ENCODE data around the gene PNPO. TPM values are rescaled to one million over a fixed set of nuclear protein-coding genes. Genes with fewer than 3 reads are reported as not detected.
"Not testable (repeated sequence)": the region's sequence is repeated elsewhere in the genome, so short reads cannot be mapped to it uniquely, and the experiment has no call there.

PNPO gene
- total RNA-seq, 4 donors from 2014 or later, result 47.3 to 103 (median 78.9) TPM

DNA sequence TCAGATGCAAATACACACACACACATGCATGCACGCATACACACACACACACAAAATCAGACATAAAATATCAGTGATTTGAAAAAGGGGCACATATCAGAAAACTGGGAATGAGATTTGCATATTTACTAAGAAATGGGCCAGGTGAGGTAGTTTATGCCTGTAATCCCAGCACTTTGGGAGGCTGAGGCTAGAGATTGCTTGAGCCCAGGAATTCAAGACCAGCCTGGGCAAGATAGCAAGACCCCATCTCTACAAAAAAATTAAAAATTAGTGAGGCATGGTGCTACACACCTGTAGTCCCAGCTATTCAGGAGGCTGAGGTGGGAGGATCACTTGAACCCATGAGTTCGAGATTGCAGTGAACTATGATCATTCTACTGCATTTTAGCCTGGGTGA, 22.4 kb upstream of the PNPO start:
- WGBS, 2 donors, result 90 to 97% methylated on average over 2 of the region's 2 CpGs

DNA sequence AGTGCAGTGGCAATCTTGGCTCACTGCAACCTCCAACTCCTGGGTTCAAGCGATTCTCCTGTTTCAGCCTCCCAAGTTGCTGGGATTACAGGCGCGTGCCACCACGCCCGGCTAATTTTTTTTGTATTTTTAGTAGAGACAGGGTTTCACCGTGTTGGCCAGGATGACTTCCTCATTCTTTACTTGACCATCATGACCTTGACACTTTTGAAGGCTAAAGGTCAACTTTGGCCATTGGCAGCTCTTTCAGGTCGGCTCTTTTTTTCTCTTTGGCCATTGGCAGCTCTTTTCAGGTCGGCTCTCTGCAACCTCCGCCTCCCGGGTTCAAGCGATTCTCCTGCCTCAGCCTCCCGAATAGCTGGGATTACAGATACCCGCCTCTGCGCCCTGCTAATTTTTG, 21.5 kb upstream of the PNPO start:
- H3K27ac ChIP-seq; intact Hi-C loops (cut with DNase I); H3K27me3 ChIP-seq; DNase-seq; H3K4me3 ChIP-seq (replicated peaks in 1 of 3); H3K9me3 ChIP-seq: not testable (repeated sequence)
- 97% methylated on average over 14 of the region's 14 CpGs for WGBS, 2 donors
- Histone ChIP-seq H3K4me1 (peaks cover 11 to 23% of the 10 kb centered on the region in 2 donors), H3K36me3 (peaks cover 12 to 16% of the 10 kb centered on the region in 2 donors)

More for the DNA sequence above, 22.4 kb upstream of the PNPO start:
- no peaks in the 10 kb centered on the region for H3K27me3 ChIP-seq
- peaks cover 11 to 23% of the 10 kb centered on the region in 2 donors for H3K4me1 ChIP-seq
- peaks cover 7 to 9% of the 10 kb centered on the region in 2 donors for H3K36me3 ChIP-seq
- intact Hi-C loops (cut with DNase I), result no loop called here
- H3K4me3 ChIP-seq (replicated peaks in 1 of 3), result no peak overlapping the region
- no peaks in the 10 kb centered on the region for H3K9me3 ChIP-seq
- TF ChIP-seq, protein P1, sequence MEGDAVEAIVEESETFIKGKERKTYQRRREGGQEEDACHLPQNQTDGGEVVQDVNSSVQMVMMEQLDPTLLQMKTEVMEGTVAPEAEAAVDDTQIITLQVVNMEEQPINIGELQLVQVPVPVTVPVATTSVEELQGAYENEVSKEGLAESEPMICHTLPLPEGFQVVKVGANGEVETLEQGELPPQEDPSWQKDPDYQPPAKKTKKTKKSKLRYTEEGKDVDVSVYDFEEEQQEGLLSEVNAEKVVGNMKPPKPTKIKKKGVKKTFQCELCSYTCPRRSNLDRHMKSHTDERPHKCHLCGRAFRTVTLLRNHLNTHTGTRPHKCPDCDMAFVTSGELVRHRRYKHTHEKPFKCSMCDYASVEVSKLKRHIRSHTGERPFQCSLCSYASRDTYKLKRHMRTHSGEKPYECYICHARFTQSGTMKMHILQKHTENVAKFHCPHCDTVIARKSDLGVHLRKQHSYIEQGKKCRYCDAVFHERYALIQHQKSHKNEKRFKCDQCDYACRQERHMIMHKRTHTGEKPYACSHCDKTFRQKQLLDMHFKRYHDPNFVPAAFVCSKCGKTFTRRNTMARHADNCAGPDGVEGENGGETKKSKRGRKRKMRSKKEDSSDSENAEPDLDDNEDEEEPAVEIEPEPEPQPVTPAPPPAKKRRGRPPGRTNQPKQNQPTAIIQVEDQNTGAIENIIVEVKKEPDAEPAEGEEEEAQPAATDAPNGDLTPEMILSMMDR (IDR thresholded peaks at IDR 0.05), result no peak
- no peak for TF ChIP-seq POLR2A (IDR thresholded peaks at IDR 0.05)
- H3K27ac ChIP-seq, result no peak overlapping the region
- DNase-seq, result no peak

DNA sequence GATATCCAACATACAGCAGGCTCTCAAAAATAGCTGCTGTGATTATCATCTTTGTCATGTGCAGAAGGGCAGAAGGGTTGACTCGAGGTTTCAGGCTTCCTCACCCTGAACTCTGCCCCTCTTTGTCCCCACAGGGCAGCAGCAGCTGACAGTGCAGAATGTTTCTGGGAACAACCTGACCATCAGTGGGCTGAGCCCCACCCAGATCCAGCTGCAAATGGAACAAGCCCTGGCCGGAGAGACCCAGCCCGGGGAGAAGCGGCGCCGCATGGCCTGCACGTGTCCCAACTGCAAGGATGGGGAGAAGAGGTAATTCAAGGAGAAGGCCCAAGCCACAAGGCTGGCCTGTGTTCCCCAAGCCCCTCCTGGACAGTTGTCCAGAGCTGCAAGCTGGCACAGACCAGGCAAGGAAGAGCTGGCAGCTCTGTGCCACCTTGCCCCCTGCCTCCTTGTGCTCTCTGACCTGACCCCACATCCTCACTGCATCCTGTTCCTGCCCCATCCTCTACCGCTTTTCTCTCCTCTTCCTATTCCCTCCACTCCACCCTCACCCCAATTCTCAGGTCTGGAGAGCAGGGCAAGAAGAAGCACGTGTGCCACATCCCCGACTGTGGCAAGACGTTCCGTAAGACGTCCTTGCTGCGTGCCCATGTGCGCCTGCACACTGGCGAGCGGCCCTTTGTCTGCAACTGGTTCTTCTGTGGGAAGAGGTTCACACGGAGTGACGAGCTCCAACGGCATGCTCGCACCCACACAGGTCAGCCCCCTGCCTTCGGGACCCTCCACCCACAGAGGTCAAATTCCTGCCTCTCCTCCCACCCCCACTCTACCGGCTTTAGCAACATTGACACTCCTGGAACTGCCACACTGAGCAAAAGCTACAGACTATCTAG, 16.3 kb upstream of the PNPO start:
- 93 to 96% methylated on average over 17 to 18 of the region's 23 CpGs for WGBS, 2 donors
- intact Hi-C loops (cut with DNase I), result no loop called here

DNA sequence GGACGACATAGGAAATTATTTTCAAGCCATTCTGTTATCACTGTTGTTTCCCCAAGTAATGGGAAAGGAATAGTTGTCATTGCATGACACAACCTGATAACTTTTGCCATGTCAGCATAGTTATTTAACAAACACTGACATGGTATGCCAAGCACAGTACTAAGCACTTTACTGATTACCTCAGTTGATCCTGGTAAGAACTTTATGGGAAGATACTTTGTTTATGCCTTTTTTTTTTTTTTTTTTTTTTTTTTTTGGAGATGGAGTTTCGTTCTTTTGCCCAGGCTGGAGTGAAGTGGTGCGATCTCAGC, 15.7 kb upstream of the PNPO start:
- TF ChIP-seq, protein P1 (IDR thresholded peaks at IDR 0.05), result no peak
- no peak for TF ChIP-seq POLR2A (IDR thresholded peaks at IDR 0.05)
- intact Hi-C loops (cut with DNase I), result no loop called here

More for the DNA sequence above, 16.3 kb upstream of the PNPO start:
- no peak overlapping the region for H3K4me3 ChIP-seq (replicated peaks in 1 of 3)
- DNase-seq, result no peak
- H3K27ac ChIP-seq, result no peak overlapping the region
- peaks cover 11 to 15% of the 10 kb centered on the region in 2 donors for H3K4me1 ChIP-seq
- no peaks in the 10 kb centered on the region for H3K27me3 ChIP-seq
- peaks cover 21 to 40% of the 10 kb centered on the region in 2 donors for H3K36me3 ChIP-seq
- no peaks in the 10 kb centered on the region for H3K9me3 ChIP-seq
- TF ChIP-seq, protein P1 (IDR thresholded peaks at IDR 0.05), result no peak
- TF ChIP-seq POLR2A (IDR thresholded peaks at IDR 0.05), result no peak

DNA sequence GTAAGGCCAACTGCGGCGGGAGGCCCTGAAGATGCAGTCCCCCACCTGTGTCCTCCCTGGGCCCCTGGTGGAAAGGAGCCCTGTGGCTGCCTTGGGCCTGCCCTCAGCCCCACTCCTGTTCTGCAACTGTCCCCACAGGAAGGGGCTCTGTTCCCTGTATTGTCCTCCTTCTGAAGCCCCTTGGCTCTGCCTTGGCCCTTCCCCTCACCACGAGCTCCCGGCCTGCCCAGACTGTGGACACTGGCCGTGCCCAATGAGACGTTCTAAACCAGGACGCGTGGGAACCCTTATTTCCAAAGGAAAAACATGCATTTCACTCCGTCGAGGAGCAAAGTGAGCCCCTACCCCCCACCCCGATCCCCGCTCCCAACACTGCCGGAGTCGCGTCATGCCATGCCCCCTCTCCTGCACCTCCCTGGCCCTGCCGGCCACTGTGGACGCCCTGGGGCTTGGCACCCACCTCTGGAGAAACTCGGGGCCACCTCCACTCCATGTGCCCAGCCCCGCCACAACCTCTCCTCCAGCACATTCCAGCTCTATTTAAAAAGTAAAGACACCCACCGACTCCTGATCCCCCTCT, 13.5 kb upstream of the PNPO start:
- WGBS, 2 donors, result 92 to 94% methylated on average over 20 of the region's 20 CpGs
- Histone ChIP-seq H3K4me3 (replicated peaks in 1 of 3) (no peak overlapping the region), H3K9me3 (no peaks in the 10 kb centered on the region), H3K36me3 (peaks cover 21 to 38% of the 10 kb centered on the region in 2 donors), H3K4me1 (peaks cover 2 to 3% of the 10 kb centered on the region in 2 donors), H3K27me3 (no peaks in the 10 kb centered on the region), H3K27ac (no peak overlapping the region)
- TF ChIP-seq, protein P1 (IDR thresholded peaks at IDR 0.05), result no peak
- no peak for TF ChIP-seq POLR2A (IDR thresholded peaks at IDR 0.05)
- no peak for DNase-seq
- intact Hi-C loops (cut with DNase I), result no loop called here

More for the DNA sequence above, 15.7 kb upstream of the PNPO start:
- WGBS, 2 donors, result 91 to 92% methylated on average over 3 of the region's 3 CpGs
- Histone ChIP-seq H3K27me3 (no peaks in the 10 kb centered on the region), H3K4me1 (peaks cover 11 to 15% of the 10 kb centered on the region in 2 donors), H3K36me3 (peaks cover 21 to 40% of the 10 kb centered on the region in 2 donors), H3K4me3 (replicated peaks in 1 of 3) (no peak overlapping the region), H3K27ac (no peak overlapping the region), H3K9me3 (no peaks in the 10 kb centered on the region)
- DNase-seq, result no peak

Measured in thyroid gland (tissue), 4 donors.